ENCODE data around the gene TOMM70.

TOMM70 gene

DNA sequence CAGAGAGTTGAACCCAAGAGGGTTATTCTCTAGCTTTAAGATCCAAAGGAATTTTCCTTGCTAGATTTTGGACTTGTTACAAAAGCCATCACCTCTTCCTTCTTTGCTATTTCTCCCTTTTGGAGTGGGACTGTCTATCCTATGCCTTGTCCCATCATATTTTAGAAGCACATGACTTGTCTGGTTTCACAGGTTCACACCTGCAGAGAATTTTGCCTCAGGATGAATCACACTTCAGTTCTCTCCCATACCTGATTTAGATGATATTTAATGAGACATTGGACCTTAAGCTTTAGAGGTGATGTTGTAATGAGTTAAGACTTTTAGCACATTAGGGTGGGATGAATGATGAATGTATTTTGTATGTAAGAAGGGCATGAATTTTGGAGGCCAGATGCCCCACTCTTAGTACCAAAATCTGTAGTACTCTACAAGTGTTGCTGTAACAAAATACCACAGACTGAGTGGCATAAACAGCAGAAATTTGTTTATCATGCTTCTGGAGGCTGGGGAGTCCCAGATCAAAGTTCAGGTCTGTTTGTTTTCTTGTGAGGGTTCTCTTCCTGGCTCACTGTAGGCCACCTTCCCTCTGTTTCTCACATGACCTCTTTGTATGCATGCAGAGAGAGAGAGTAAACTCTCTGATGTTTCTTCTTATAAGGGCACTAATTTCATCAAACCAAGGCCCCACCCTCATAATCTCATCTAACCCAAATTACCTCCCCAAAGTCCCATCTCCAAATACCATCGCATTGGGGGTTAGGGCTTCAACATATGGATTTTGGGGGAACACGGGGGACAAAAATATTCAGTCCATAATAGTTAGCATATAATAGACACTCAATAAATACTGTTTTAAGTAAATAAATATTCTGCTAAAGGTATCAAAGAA, 10.4 kb upstream of the TOMM70 start:
- no peak for DNase-seq

- no peak for DNase-seq
These were observed 7.2 kb upstream of the TOMM70 start for GRCh38 chr3:100407977-100408532.

- no peak for DNase-seq
These were observed 6.3 kb upstream of the TOMM70 start for GRCh38 chr3:100407164-100407563.

DNA sequence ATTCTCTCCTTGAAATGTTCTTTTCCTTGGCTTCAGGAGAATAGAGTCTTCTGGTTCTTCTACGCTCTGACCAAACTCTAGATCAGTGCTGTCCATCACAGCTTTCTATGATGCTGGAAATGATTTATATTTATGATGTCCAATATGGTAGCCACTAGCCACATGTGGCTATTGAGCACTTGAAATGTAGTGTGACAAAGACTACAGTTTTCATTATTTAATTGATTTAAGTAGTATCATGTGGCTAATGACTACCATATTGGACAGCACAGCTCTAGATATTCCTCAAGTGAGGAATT, 3.3 kb upstream of the TOMM70 start:
- no peak for DNase-seq

- DNase-seq, result no peak
These were observed 2.7 kb upstream of the TOMM70 start for GRCh38 chr3:100403362-100404249.

GRCh38 chr3:100402891-100403290, 2.0 kb upstream of the TOMM70 start:
- DNase-seq, result no peak

DNA sequence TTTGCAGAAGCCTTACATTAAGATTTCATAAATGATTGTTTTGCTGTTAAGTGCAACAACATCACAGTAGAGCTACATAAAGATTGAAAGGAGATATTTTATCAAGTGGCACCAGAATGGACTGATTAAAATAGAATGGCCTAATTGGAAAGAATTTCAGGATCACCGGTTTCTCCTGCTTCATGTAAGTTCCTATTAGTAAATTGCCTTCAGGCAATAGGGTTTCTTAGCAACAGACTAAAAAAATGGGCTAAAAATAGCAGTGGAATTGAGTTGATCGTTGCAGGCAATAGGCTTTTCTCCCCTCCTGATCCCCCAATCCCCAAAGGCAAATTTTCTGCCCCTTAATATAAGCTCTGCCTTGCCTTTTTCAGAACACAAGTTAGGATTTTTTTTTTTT, 1.4 kb upstream of the TOMM70 start:
- peak; percentile 43 for DNase-seq

DNA sequence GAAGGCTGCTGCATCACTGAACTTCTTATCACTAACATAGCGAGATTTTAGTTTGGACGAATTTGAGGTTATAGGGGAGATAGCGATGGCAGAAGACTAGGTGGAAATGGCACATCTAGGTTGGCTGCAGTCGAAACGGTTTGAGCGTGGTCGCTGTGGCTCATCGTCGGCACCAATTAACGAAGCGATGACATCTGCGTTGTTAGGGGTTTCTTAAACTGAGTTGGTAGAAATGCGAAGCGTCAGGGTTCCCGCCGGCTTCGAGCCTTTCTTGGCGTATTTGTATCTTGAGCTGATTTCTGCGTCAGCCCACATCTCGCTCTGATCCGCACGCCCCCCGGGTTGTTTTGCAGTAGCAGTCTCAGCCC, 769 bp upstream of the TOMM70 start:
- DNase-seq, result no peak

- no peak for DNase-seq
These were observed 490 bp downstream of the TOMM70 start for GRCh38 chr3:100400419-100400779.

DNA sequence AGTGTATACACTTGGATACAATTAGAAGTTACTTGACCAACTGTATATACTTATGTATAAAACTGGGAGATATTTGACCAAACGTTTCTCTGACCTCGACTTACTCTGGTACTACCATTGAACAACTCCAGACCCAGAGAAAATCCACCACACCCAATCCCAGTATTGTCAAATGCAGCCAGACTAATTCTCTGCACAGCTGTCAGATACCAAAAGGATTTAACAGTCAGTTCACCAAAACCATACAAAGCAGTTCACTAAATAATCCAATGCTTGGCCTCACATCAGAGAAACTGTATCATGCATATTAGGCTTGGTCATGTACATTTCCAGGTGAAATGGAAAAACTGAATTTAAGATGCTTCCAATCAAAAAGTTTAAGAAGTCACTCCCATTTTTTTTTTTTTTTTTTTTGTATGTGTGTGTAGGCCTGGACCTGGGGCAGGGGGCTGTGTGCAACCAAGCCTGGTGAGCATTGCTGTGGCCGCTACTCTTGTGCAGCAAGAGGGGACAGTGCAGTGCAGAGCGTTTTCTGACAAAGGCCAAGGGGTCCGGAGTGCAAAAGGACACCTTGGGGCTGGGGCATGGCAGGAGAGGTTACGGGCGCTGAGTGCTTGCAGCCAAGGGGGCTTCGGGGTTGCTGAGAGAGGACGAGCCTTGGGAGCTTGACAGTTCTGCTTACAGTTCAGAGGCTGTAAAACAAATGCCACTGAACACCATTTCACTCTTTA, 1.4 kb downstream of the TOMM70 start:
- no peak for DNase-seq

DNA sequence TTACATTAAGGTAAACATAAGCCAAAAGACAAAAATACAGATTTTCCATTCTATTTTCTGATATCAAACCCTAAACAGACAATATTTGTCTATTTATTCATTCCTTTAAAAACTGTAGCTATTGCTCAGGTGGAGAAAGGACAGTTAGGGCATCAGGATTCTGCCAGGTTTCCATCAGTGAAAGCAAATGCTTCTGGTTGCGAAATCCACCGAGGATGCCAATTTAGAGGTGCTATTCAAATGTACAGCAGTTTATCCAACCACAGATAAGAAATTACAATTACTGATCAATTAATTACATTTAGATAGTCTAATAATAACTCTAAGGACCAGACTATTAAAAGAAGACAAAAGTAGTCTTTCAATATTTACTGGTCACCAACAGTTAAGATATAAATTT, 3.9 kb downstream of the TOMM70 start:
- no peak for DNase-seq

GRCh38 chr3:100395679-100396431, 5.0 kb downstream of the TOMM70 start:
- no peak for DNase-seq

DNA sequence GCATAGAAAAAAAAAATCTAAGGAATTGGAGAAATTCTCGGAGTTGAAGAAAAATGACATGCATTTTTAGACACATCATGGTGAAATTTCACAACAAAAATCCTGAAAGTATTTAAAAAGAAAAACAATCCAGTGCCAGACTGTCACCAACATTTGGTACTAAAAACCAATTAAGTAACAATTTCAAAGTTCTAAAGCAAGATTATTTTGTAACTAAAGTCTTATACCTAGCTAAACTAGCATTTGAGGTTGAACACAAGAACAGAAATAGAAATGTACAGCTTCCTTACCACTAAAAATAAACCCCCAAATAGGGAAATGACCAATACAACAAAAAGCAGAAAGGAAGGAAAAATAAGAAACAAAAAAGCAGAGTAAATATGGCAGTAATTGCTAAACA, 11.9 kb downstream of the TOMM70 start:
- DNase-seq, result no peak

DNA sequence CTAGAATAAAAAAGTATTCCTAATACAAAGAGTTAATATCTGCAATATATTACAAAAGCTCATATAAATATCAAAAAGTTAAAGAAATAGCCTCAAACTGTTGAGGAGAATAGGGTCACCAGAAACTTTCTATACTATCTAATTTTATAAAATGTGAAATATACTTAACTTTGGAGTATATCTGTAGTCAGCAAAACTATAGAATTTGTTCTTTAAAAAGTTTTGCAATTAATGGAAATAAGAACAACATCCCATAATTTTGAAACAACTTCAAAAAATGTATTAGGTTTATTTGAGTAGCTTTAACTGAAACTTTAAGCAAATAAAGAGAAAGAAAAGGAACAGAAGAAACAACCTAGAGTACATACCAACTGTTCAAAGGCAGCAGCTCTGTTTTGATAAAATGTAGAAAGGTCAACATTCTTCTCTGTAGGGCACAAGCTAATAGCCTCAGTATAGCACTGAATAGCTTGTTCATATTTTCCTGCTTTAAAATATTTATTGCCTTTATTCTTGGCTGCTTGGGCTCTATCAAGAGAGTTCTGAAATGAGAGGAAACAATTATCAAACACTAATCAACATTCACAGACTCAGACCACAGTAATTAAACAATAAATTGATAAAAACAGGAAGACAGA, 14.3 kb downstream of the TOMM70 start:
- no peak for DNase-seq

DNA sequence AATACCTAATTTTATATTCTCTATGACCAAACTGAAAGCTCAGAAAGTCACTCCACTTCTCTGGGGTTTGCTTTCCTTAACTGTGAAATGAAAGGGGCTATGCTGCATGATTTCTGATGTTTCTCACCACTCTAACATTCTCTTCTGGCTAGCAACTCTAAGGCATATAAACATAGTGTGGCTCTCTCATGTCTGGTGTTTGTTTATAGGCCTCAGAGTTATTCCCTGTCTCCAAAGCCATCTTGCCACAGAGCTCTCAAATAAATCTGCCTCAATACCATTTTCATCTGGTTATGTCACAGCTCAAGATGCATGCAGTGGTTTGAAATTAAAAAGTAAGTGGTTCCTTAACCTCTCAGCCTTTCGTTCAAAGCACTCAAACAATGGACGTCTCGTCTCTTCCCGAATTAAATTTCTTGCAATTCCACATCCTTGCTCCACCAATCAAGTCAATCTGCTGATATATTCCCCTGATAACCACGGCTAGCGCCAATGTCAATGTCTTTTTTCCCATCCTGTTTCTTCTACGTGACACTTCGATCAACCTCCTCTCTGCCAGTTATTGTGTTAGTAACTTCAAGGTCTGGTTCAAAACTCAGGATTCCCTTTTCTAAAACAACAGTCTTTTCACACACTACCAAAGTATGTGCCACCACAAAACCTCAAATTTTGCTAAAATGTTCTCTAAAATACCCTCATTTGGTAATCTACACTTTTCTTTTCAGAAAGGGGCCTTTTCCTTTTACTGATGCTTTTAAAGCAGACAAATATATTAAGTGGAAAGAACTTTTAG, 16.0 kb downstream of the TOMM70 start:
- no peak for DNase-seq

DNA sequence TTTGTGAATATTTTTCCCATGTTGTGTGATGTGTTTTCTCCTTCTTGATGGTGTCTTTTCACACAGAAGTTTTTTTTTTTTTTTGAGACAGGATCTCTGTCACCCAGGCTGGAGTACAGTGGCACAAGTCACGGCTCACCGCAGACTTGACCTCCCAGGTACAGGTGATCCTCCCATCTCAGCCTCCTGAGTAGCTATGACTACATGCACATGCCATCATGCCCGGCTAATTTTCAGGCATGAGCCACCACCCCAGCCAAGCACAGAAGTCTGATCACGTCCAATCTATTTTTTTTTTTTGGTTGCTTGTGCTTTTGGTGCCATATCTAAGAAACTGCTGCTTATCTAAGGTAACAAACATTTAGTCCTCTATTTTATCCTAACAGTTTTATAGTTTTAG, 24.6 kb downstream of the TOMM70 start:
- no peak for DNase-seq

GRCh38 chr3:100374521-100374920, 26.4 kb downstream of the TOMM70 start:
- DNase-seq, result no peak

GRCh38 chr3:100370756-100371155, 30.1 kb downstream of the TOMM70 start:
- DNase-seq, result no peak

DNA sequence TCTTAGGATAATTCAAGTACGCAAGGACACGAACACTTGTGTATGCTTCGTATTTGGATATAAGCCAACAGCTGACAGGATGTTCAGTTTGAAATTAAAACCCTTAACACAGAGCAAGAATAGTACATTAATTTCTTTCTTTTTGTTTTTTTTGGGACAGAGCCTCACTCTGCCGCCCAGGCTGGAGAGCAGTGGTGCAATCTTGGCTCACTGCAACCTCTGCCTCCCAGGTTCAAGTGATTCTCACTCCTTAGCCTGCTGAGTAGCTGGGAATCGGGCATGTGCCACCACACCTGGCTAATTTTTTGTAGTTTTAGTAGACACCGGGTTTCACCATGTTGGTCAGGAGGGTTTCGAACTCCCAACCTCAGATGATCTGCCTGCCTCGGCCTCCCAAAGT, 32.4 kb downstream of the TOMM70 start:
- no peak for DNase-seq

DNA sequence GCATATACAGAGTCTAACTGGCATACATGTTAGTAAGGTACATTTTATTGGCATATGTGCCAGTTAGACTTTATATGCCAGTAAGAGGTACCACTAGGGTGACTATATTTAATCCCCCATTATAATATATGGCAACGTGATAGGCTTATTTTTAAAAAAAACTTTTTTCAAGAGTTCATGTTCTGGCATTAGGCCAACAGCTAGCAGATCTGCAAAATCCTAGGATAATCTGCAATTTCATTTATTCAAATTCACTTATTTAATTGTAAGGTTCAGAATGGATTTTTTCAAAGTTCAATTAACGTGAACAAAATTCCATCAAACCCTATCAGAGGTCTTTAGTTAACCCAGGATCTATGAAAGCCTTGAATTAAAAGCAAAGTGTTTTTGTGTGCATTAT, 34.5 kb downstream of the TOMM70 start:
- no peak for DNase-seq

- DNase-seq, result no peak
These were observed 36.5 kb downstream of the TOMM70 start for GRCh38 chr3:100364421-100364820.

Measured in NCI-H1417 treated with DMSO at 0.1 percent for 48 hours (cell line).